Adrenal gland (tissue), 12 donors: ENCODE results near the gene GLYR1. TPM values are rescaled to one million over a fixed set of nuclear protein-coding genes. Genes with fewer than 3 reads are reported as not detected.

Experiments
- DNase-seq, 7 donors: peaks; one replicate each; pipeline ENCODE4 v3.0.0-alpha.2; 2019 to 2020
- H3K27ac ChIP-seq, 5 donors: fragments of 200-600 bp; sonication (generic) in 4 of 5; 1 replicate in 3 of 5; 2 replicates in 2 of 5; pipeline versions ENCODE4 v1.5.1 to v1.8.0; 2016 to 2020; ENCODE audit warnings: mild to moderate bottlenecking in 1 of 5
- H3K27me3 ChIP-seq: fragments of 200-600 bp; 2 replicates; pipeline ENCODE4 v1.8.0; 2021
- H3K36me3 ChIP-seq, 2 donors: fragments of 200-600 bp; replicated peaks in 1 of 2; 1 replicate in 1 of 2; 2 replicates in 1 of 2; pipeline versions ENCODE4 v1.5.1 to v1.8.0; 2018 to 2022
- H3K4me1 ChIP-seq, 2 donors: fragments of 200-600 bp; replicated peaks in 1 of 2; 1 replicate in 1 of 2; 2 replicates in 1 of 2; pipeline versions ENCODE4 v1.5.1 to v1.8.0; 2018 to 2021
- H3K4me3 ChIP-seq, 4 donors: fragments of 200-600 bp; sonication (generic) in 3 of 4; one replicate each; pipeline ENCODE4 v1.5.1; 2016 to 2018
- H3K9me3 ChIP-seq, 3 donors: fragments of 200-600 bp; sonication (generic) in 1 of 3; replicated peaks in 1 of 3; 1 replicate in 2 of 3; 2 replicates in 1 of 3; pipeline versions ENCODE4 v1.5.1 to v1.8.0; 2016 to 2021
- CTCF ChIP-seq, 6 experiments: fragments of 450-650 bp in 4 of 6; fragments of 200-600 bp in 2 of 6; sonication (generic) in 1 of 6; IDR thresholded peaks; 1 replicate in 5 of 6; 2 replicates in 1 of 6; pipeline versions ENCODE4 v1.5.1 to v1.8.0; 2016 to 2021; ENCODE audit warnings: antibody characterized with exemption in 6 of 6, mild to moderate bottlenecking in 2 of 6, moderate library complexity in 1 of 6
- POLR2A ChIP-seq, 2 donors: fragments of 450-650 bp; IDR thresholded peaks; one replicate each; pipeline ENCODE4 v1.6.1; 2017; ENCODE audit warnings: antibody characterized with exemption in 2 of 2, mild to moderate bottlenecking in 2 of 2, moderate library complexity in 1 of 2
- WGBS, 4 donors: extraction: QIAGEN DNeasy Blood & Tissue Kit in 2 of 4; methylation state at CpG; one replicate each; pipeline versions ENCODE4 v1.1.5 to v1.1.7; 2013 to 2017; 5-methylcytosine and 5-hydroxymethylcytosine counted together
- intact Hi-C, 2 donors: fragments of 100-400 bp; cut with DNase I; formaldehyde crosslinking; loops; one replicate each; pipeline versions ENCODE4 v1.14.1 to v1.15.0; 2022 to 2023
- polyA plus RNA-seq, 3 donors: library from polyadenylated mRNA; stranded (reverse); fragments of 200-250 nt in 2 of 3; fragments of 350-450 nt in 1 of 3; fragmentation: Illumina TruSeq in 1 of 3; extraction: RNeasy Lipid Tissue Mini Kit (QIAGEN cat#74804) in 1 of 3; gene quantifications; one replicate each; pipeline ENCODE4 v1.2.3, GENCODE V29; 2013 to 2014
- total RNA-seq, 9 donors: library from RNA; depleted of rRNA in 4 of 9; stranded (reverse); fragments of >200 nt in 4 of 9; fragments of 120-200 nt in 1 of 9; fragmentation: NEBNext Ultra II Directional in 1 of 9; extraction: Animal tissue kit (Norgen Biotek cat#: 25700) in 1 of 9; gene quantifications; one replicate each; pipeline versions ENCODE4 v1.1.0 to v1.2.4, GENCODE V29; 2013 to 2023
- donor health status: healthy with polysubstance abuse.
- donor health status: Bipolar disorder and iron deficiency.
- donor health status: DM: yes; HTN: yes; CAD: no.
- donor health status: DM: no; HTN: no; CAD: no.
- donor health status: DM: no; HTN: no; CAD: no.
- donor health status: DM: yes; HTN: yes; CAD: no.

The GLYR1 gene
- total and polyA plus RNA-seq, 12 donors = 39.3 to 118 (median 69.1) TPM

GRCh38 chr16:4882633-4883285, 35.7 kb upstream of the GLYR1 start:
- Histone ChIP-seq H3K27me3 (no peaks in the 10 kb centered on the region), H3K4me1 (peaks cover 0 to 12% of the 10 kb centered on the region in 2 donors), H3K4me3 (no peak overlapping the region), H3K27ac (peak overlapping the region in 1 of 5 donors; percentile 38), H3K9me3 (no peaks in the 10 kb centered on the region), H3K36me3 (peaks cover 0 to 92% of the 10 kb centered on the region in 2 donors)
- intact Hi-C loops = no loop called here
- peak; percentile 37 to 79 (median 54) for DNase-seq
- TF ChIP-seq CTCF (IDR thresholded peaks at IDR 0.05) (no peak), POLR2A (IDR thresholded peaks at IDR 0.05) (no peak)
- 71 to 78% (median 76%) methylated on average over 9 to 11 of the region's 11 CpGs for WGBS, 4 donors

- WGBS, 4 donors = 72 to 81% (median 78%) methylated on average over 14 of the region's 14 CpGs
- peaks cover 0 to 92% of the 10 kb centered on the region in 2 donors for H3K36me3 ChIP-seq
- H3K27me3 ChIP-seq = no peaks in the 10 kb centered on the region
- no peak overlapping the region for H3K4me3 ChIP-seq
- H3K9me3 ChIP-seq = no peaks in the 10 kb centered on the region
- intact Hi-C loops = no loop called here
- H3K27ac ChIP-seq = peak overlapping the region in 1 of 5 donors; percentile 38
- peaks cover 0 to 12% of the 10 kb centered on the region in 2 donors for H3K4me1 ChIP-seq
- DNase-seq = peak in 2 of 7 donors; percentile 28 to 65
- TF ChIP-seq CTCF (IDR thresholded peaks at IDR 0.05) (no peak), POLR2A (IDR thresholded peaks at IDR 0.05) (no peak)
Observed at GRCh38 chr16:4882000-4882632, 35.0 kb upstream of the GLYR1 start.

DNA sequence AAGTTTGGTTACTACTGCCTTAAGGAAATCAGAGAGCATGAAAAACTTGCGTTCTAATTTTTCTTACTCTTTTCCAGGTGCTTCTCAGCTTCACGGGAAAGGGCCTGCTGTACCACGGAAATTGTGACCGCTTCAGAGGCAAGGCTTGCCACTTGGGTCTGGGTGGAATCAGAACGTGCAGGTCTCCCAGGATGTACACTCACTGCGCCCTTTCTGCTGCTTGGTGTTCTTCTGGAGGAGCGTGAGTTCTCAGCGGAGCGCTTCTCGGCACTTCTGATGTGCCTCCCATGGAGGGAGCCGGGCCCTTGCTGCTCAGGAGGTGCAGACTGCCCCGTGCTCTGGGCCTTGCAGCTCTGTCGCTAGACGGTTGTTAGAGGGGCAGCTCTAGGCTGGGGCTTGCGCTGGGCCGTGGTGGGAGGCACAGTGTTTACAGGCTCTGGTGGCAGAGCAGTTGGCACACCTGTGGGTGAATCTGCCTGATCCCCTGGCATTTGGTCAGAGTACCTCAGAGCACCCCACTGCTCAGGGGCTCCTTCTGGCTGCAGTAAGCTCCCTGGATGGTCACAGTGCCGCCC, 33.0 kb upstream of the GLYR1 start:
- no peak for DNase-seq
- TF ChIP-seq CTCF (IDR thresholded peaks at IDR 0.05) = no peak
- TF ChIP-seq POLR2A (IDR thresholded peaks at IDR 0.05) = no peak

GRCh38 chr16:4879049-4879448, 32.0 kb upstream of the GLYR1 start:
- WGBS, 4 donors = 56 to 74% (median 63%) methylated on average over 4 of the region's 4 CpGs
- intact Hi-C loops = no loop called here
- H3K36me3 ChIP-seq = peaks cover 0 to 93% of the 10 kb centered on the region in 2 donors
- TF ChIP-seq CTCF (IDR thresholded peaks at IDR 0.05) = no peak
- no peak for TF ChIP-seq POLR2A (IDR thresholded peaks at IDR 0.05)
- no peak overlapping the region for H3K4me3 ChIP-seq
- no peaks in the 10 kb centered on the region for H3K27me3 ChIP-seq
- no peaks in the 10 kb centered on the region for H3K9me3 ChIP-seq
- no peak overlapping the region for H3K27ac ChIP-seq
- DNase-seq = no peak
- H3K4me1 ChIP-seq = peaks cover 0 to 12% of the 10 kb centered on the region in 2 donors

More for the DNA sequence above, 33.0 kb upstream of the GLYR1 start:
- no peaks in the 10 kb centered on the region for H3K9me3 ChIP-seq
- H3K36me3 ChIP-seq = peaks cover 0 to 93% of the 10 kb centered on the region in 2 donors
- no peak overlapping the region for H3K27ac ChIP-seq
- intact Hi-C loops = no loop called here
- peaks cover 0 to 12% of the 10 kb centered on the region in 2 donors for H3K4me1 ChIP-seq
- WGBS, 4 donors = 91 to 97% (median 94%) methylated on average over 12 to 17 of the region's 17 CpGs
- H3K4me3 ChIP-seq = no peak overlapping the region
- H3K27me3 ChIP-seq = no peaks in the 10 kb centered on the region
